NCI-H1092 treated with DMSO at 0.1 percent for 48 hours (cell line): ENCODE results near the gene DTD1.

ENCODE experiments used
- DNase-seq: peaks from one replicate; lab custom pipeline; 2025; lab: John Stamatoyannopoulos, UW

DTD1 gene

DNA sequence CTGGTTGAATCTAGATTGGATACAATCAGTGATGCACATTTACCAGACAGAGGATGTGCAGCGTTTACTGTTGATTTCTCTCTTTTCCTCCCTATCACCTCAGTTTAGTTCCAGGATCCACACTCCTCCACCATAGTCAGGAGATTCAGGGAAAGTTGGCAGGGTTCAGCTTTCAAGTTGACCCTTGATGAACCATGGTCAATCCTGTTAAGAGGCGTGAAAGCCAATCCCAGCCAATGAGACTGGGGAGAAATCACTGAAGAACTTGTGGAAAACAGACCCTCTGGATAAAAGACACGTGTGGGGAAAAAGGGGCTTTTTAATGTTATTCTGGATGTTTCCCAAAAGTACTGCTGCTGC lies 206.6 kb downstream of the DTD1 start:
- DNase-seq, result no peak

GRCh38 chr20:18795366-18795765 lies 207.5 kb downstream of the DTD1 start:
- DNase-seq, result no peak

- DNase-seq, result no peak
Measured at GRCh38 chr20:18796282-18796833, 208.5 kb downstream of the DTD1 start.

DNA sequence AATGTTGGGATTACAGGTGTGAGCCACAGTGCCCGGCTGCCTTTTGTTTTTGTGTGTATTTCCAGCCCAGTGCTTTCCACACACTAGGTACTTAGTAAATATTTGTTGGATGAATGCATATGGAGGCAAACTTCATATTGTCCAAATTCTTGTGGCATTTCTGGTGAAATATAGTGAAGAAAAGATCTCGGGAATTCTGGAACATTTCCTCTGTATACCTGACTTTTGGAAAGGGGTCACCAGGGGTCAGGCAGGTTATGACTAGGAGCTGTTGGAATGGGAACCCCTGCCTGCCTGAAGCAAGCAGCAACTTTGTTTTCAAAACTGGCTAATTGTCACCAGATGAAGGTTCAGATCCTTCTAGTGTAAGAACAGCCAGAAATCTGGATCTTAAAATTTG lies 213.7 kb downstream of the DTD1 start:
- DNase-seq, result no peak

DNA sequence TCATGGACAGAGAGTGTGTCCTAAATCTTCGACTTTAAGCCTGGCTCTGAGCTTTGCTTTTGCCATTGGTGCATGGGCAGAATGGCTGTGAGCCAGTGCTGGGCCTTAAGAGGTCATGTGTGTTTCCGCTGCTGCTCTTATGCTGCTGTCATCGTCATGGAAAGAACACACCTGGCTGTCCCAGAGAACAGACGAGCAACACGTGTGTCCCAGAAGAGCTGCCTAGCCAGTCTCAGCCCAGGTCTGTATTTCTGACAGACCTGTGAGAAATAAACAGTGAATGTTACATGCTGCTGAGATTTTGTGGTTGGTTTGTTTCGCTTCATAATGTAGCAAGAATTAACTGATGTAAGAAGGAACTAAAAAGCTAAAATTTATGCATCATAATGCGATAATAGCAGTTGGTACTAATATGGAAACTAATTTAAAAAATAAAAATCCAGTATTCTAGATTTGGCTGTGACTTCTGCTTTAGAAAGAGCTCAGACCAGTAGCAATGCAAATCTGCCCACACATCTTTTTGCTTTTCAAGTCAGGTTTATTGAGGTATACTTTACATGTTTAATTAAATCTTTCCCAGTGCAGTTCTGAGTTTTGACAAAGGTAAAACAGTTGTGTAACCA lies 214.3 kb downstream of the DTD1 start:
- peak; percentile 8 for DNase-seq

- DNase-seq, result no peak
Measured at GRCh38 chr20:18805881-18806280, 218.0 kb downstream of the DTD1 start.

DNA sequence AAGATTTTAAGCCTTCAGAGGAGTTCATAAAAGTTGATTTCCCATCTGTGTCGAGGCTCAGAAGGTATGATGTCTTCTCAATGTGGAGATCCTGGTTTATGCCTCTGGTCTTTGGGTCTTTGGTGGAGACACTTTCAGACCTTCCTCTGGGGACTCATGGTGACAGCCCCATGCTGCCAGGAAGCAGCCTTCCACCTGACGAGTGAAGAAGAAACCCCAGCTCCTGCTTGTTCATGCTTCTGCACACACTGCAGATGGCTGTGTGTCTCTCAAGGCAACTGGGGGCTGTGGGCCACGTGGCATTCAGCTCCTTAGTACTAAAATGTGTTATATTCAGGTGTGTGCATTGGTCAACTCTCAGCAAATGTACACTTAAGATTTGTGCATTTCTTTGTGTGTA lies 220.9 kb downstream of the DTD1 start:
- DNase-seq, result no peak

- DNase-seq, result no peak
Measured at GRCh38 chr20:18811186-18811585, 223.3 kb downstream of the DTD1 start.

DNA sequence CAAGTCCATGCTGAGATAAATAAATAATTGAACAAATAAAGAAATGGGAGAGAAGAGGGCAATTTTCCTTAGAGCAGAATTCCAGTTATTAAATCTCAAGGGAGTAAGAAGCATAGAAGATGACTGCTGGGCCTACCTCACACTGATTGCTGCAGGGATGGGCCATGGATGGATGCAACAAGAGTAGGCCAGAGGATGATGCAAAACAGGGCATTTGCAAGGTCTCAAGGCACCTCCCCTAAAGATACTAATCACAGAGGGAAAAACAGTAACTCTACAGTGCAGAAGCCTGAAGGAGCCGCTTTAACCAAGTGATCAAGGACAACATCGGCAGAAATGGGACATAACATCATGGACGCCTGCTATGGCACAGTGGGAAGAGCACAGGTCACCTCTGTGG lies 224.1 kb downstream of the DTD1 start:
- DNase-seq, result no peak

GRCh38 chr20:18813483-18813882 lies 225.6 kb downstream of the DTD1 start, which contains the start of gene SCP2D1:
SCP2D1 (plus strand) TSS chr20:18813783; CDS start chr20:18813816, 33 bp downstream.
- no peak for DNase-seq

GRCh38 chr20:18815194-18815942 lies 227.5 kb downstream of the DTD1 start:
- no peak for DNase-seq
